Measurements from ENCODE around the gene DLG5.

DNA sequence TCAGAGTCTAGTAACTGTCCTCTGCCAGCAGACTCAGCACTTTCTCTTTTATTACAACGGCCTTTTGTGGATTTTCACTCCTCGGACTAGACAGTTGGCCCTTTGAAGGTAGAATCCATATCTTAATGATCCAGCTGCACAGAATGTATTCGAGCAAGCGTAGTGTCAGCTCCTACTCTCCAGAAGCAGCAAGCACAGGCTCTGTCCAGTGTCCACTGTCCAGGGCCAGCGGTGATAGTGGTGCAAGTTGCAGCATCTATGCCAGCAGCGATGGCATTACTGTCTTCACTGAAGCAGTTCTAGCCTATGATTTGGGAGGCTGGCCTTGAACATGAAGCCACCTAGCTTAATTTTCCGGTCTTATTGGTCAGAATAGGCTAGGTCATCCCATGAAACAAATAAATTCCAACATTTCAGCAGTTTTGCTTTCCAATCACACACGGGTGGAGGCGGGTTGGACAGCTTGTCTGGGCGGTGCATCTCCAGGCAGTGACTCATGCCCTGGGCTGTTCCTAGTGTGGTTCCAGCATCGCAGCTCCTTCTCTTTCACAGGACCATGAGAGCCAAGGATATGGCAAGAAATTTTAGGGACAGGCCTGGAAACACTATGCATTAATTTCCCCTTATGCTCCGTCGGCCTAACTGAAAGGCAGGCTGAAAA, 180.4 kb downstream of the DLG5 start:
- TF ChIP-seq KLF13 (tag; IDR thresholded peaks at IDR 0.05; ENCODE audit: borderline replicate concordance, low read depth) (no peak), POLR2AphosphoS5 (IDR thresholded peaks at IDR 0.05; ENCODE audit: control insufficient read depth, insufficient read depth, low read depth, low read length) (no peak), POLR2A (conservative IDR thresholded peaks at IDR 0.05) (no peak), NFE2 (IDR thresholded peaks at IDR 0.05; ENCODE audit: low read depth) (no peak), ZNF140 (CRISPR knock-in tag; IDR thresholded peaks at IDR 0.05) (no peak), ZKSCAN3 (CRISPR knock-in tag; IDR thresholded peaks at IDR 0.05) (no peak), EZH2 (IDR thresholded peaks at IDR 0.05; ENCODE audit: borderline replicate concordance, low read depth, low read length) (no peak), KDM1A (IDR thresholded peaks at IDR 0.05) (no peak), SIN3A (IDR thresholded peaks at IDR 0.05; ENCODE audit: borderline replicate concordance in 2 of 2, control insufficient read depth in 1 of 2, low read depth in 2 of 2, low read length in 2 of 2) (no peak), ELF1 (tag; IDR thresholded peaks at IDR 0.05) (no peak)
- TF ChIP-seq, protein P1, sequence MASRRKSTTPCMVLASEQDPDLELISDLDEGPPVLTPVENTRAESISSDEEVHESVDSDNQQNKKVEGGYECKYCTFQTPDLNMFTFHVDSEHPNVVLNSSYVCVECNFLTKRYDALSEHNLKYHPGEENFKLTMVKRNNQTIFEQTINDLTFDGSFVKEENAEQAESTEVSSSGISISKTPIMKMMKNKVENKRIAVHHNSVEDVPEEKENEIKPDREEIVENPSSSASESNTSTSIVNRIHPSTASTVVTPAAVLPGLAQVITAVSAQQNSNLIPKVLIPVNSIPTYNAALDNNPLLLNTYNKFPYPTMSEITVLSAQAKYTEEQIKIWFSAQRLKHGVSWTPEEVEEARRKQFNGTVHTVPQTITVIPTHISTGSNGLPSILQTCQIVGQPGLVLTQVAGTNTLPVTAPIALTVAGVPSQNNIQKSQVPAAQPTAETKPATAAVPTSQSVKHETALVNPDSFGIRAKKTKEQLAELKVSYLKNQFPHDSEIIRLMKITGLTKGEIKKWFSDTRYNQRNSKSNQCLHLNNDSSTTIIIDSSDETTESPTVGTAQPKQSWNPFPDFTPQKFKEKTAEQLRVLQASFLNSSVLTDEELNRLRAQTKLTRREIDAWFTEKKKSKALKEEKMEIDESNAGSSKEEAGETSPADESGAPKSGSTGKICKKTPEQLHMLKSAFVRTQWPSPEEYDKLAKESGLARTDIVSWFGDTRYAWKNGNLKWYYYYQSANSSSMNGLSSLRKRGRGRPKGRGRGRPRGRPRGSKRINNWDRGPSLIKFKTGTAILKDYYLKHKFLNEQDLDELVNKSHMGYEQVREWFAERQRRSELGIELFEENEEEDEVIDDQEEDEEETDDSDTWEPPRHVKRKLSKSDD (conservative IDR thresholded peaks at IDR 0.05; ENCODE audit: low read length), result no peak
- TF ChIP-seq, protein P2, sequence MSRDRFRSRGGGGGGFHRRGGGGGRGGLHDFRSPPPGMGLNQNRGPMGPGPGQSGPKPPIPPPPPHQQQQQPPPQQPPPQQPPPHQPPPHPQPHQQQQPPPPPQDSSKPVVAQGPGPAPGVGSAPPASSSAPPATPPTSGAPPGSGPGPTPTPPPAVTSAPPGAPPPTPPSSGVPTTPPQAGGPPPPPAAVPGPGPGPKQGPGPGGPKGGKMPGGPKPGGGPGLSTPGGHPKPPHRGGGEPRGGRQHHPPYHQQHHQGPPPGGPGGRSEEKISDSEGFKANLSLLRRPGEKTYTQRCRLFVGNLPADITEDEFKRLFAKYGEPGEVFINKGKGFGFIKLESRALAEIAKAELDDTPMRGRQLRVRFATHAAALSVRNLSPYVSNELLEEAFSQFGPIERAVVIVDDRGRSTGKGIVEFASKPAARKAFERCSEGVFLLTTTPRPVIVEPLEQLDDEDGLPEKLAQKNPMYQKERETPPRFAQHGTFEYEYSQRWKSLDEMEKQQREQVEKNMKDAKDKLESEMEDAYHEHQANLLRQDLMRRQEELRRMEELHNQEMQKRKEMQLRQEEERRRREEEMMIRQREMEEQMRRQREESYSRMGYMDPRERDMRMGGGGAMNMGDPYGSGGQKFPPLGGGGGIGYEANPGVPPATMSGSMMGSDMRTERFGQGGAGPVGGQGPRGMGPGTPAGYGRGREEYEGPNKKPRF (IDR thresholded peaks at IDR 0.05; ENCODE audit: low read depth, low read length), result no peak
- TF ChIP-seq, protein P3, sequence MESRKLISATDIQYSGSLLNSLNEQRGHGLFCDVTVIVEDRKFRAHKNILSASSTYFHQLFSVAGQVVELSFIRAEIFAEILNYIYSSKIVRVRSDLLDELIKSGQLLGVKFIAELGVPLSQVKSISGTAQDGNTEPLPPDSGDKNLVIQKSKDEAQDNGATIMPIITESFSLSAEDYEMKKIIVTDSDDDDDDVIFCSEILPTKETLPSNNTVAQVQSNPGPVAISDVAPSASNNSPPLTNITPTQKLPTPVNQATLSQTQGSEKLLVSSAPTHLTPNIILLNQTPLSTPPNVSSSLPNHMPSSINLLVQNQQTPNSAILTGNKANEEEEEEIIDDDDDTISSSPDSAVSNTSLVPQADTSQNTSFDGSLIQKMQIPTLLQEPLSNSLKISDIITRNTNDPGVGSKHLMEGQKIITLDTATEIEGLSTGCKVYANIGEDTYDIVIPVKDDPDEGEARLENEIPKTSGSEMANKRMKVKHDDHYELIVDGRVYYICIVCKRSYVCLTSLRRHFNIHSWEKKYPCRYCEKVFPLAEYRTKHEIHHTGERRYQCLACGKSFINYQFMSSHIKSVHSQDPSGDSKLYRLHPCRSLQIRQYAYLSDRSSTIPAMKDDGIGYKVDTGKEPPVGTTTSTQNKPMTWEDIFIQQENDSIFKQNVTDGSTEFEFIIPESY (CRISPR knock-in tag; IDR thresholded peaks at IDR 0.05), result no peak
- TF ChIP-seq, protein P4, sequence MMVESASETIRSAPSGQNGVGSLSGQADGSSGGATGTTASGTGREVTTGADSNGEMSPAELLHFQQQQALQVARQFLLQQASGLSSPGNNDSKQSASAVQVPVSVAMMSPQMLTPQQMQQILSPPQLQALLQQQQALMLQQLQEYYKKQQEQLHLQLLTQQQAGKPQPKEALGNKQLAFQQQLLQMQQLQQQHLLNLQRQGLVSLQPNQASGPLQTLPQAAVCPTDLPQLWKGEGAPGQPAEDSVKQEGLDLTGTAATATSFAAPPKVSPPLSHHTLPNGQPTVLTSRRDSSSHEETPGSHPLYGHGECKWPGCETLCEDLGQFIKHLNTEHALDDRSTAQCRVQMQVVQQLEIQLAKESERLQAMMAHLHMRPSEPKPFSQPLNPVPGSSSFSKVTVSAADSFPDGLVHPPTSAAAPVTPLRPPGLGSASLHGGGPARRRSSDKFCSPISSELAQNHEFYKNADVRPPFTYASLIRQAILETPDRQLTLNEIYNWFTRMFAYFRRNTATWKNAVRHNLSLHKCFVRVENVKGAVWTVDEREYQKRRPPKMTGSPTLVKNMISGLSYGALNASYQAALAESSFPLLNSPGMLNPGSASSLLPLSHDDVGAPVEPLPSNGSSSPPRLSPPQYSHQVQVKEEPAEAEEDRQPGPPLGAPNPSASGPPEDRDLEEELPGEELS (CRISPR knock-in tag; IDR thresholded peaks at IDR 0.05; ENCODE audit: borderline replicate concordance), result no peak
